Measurements from ENCODE around the gene TMEM52. TPM values are rescaled to one million over a fixed set of nuclear protein-coding genes. Genes with fewer than 3 reads are reported as not detected.

TMEM52 gene
- total and polyA plus RNA-seq, 9 of the 15 experiments (the other 6 are each of a cell fraction or from before 2014, with no cell fraction given) = 0.37 to 22.5 (median 6.8) TPM

DNA sequence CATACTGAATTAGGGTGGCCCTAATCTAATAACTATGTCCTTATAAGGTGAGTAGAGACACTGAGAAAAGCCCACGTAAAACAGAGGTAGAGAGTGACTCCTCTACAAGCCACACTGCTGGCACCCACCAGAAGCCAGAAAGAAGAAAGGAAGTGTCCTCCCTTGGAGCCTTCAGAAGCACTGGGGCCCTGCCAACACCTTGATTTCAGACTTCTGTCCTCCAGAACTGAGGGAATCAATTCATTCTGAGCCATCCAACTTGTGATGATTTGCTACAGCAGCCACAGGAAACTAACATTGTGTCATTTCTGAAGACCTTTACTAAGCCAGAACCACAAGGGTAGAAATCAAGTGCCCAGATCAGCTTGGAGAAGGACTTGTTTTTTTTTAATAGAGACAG is 43.1 kb downstream of the TMEM52 start (continued):
- TF ChIP-seq, protein P1, sequence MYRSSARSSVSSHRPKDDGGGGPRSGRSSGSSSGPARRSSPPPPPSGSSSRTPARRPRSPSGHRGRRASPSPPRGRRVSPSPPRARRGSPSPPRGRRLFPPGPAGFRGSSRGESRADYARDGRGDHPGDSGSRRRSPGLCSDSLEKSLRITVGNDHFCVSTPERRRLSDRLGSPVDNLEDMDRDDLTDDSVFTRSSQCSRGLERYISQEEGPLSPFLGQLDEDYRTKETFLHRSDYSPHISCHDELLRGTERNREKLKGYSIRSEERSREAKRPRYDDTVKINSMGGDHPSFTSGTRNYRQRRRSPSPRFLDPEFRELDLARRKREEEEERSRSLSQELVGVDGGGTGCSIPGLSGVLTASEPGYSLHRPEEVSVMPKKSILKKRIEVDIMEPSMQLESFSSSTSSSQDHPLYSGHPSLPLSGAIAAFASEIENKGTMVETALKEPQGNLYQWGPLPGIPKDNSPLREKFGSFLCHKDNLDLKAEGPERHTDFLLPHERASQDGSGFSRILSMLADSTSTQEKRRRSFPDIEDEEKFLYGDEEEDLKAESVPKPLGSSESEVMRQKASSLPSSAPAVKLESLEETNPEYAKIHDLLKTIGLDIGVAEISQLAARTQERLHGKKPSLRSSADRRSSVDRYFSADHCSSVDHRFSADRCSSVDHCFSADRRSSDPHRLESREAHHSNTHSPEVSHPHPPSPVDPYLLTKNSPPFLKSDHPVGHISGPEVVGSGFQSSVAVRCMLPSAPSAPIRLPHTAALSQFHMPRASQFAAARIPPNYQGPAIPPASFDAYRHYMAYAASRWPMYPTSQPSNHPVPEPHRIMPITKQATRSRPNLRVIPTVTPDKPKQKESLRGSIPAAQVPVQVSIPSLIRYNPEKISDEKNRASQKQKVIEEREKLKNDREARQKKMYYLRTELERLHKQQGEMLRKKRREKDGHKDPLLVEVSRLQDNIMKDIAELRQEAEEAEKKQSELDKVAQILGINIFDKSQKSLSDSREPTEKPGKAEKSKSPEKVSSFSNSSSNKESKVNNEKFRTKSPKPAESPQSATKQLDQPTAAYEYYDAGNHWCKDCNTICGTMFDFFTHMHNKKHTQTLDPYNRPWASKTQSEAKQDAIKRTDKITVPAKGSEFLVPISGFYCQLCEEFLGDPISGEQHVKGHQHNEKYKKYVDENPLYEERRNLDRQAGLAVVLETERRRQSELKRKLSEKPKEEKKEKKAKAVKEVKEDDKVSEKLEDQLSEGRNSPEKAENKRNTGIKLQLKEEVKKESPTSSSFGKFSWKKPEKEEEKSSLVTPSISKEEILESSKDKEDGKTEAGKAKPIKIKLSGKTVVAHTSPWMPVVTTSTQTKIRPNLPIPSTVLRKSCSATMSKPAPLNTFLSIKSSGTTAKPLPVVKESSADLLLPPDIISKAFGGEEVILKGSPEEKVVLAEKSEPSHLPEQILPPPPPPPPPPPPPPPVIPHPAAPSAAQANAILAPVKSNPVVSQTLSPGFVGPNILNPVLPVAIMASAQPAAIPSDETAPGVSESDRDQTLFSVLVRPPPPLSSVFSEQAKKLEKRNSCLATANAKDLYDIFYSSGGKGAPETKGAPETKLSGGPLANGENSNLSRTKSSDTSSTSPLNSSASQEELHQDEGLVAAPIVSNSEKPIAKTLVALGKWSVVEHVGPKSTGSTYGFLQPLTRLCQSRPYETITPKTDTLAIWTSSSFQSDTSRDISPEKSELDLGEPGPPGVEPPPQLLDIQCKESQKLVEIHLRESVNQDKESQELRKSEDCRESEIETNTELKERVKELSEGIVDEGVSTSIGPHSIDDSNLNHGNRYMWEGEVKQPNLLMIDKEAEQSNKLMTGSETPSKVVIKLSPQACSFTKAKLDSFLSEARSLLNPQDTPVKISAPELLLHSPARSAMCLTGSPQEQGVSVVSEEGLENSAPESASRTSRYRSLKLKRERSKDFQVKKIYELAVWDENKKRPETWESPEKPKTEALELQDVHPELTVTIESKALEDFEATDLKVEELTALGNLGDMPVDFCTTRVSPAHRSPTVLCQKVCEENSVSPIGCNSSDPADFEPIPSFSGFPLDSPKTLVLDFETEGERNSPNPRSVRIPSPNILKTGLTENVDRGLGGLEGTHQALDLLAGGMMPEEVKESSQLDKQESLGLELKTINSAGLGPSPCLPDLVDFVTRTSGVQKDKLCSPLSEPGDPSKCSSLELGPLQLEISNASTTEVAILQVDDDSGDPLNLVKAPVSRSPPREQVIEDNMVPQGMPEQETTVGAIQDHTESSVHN (IDR thresholded peaks at IDR 0.05; ENCODE audit: borderline replicate concordance in 1 of 2, low read depth in 1 of 2) = no peak
- TF ChIP-seq YY1 (IDR thresholded peaks at IDR 0.05; ENCODE audit: borderline replicate concordance in 1 of 3, control insufficient read depth in 1 of 3, extremely low read depth in 1 of 3, insufficient read depth in 3 of 3, insufficient read length in 1 of 3, insufficient replicate concordance in 2 of 3, low read depth in 1 of 3, low read length in 2 of 3) (no peak), FOXA1 (IDR thresholded peaks at IDR 0.05; ENCODE audit: borderline replicate concordance) (no peak), ZNF212 (CRISPR knock-in tag; IDR thresholded peaks at IDR 0.05) (no peak)

All from K562 (cell line).